ENCODE data around the gene RAB15. TPM values are rescaled to one million over a fixed set of nuclear protein-coding genes. Genes with fewer than 3 reads are reported as not detected.
A peak's percentile ranks its signal among the peaks of the same experiment; 100 is the strongest.

Gene RAB15
- total RNA-seq, 2 donors from 2014 or later: 3.2 to 7.8 TPM

GRCh38 chr14:64937821-64938193 is 34.3 kb downstream of the RAB15 start:
- Histone ChIP-seq H3K4me3 (no peak overlapping the region), H3K36me3 (peaks cover 10% of the 10 kb centered on the region), H3K27ac (no peak overlapping the region), H3K27me3 (replicated peaks; ENCODE audit: insufficient read depth) (no peaks in the 10 kb centered on the region), H3K9me3 (no peaks in the 10 kb centered on the region), H3K4me1 (ENCODE audit: control insufficient read depth in 1 of 2, low read depth in 2 of 2) (peaks cover 14 to 40% of the 10 kb centered on the region in 2 donors)
- ATAC-seq (ENCODE audit: insufficient number of reproducible peaks, low FRiP score, low read depth): no peak
- TF ChIP-seq, protein P1, sequence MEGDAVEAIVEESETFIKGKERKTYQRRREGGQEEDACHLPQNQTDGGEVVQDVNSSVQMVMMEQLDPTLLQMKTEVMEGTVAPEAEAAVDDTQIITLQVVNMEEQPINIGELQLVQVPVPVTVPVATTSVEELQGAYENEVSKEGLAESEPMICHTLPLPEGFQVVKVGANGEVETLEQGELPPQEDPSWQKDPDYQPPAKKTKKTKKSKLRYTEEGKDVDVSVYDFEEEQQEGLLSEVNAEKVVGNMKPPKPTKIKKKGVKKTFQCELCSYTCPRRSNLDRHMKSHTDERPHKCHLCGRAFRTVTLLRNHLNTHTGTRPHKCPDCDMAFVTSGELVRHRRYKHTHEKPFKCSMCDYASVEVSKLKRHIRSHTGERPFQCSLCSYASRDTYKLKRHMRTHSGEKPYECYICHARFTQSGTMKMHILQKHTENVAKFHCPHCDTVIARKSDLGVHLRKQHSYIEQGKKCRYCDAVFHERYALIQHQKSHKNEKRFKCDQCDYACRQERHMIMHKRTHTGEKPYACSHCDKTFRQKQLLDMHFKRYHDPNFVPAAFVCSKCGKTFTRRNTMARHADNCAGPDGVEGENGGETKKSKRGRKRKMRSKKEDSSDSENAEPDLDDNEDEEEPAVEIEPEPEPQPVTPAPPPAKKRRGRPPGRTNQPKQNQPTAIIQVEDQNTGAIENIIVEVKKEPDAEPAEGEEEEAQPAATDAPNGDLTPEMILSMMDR (IDR thresholded peaks at IDR 0.05): peak; percentile 39
- DNase-seq (ENCODE audit: low spot score): no peak

DNA sequence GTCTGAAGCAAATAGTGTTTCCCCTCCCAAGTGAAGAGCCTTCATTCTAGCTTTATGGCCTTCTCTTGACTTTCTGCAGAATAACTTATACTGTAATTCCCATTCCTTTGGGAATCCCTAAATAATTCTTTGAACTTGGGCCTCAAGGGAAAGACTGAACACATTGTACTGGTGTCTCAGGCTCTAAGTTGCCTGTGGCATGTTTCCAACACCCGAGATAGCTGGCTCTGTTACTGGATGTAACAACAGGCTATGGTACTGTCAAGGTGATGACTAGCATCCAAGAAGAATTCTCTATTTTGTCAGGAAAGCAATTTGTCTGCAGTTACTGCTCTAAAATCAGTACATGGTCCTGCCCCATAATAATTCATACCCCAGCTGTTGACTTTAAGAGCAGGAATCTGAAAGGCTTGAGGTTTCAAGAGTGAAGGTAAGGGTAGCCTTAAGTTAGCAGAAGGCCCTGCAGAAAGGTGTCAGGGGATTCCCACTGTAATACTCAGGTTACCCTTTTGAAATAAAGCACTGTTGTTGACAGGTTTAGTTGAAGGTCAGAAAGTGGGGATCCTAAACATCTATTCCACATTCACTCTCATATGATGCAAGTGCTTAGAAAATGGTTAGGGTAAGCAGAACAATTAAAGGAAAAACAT is 34.8 kb downstream of the RAB15 start:
- TF ChIP-seq, protein P1 (IDR thresholded peaks at IDR 0.05): no peak
- H3K9me3 ChIP-seq: no peaks in the 10 kb centered on the region
- no peak overlapping the region for H3K27ac ChIP-seq
- peaks cover 7% of the 10 kb centered on the region for H3K36me3 ChIP-seq
- no peak for DNase-seq (ENCODE audit: low spot score)
- H3K4me3 ChIP-seq: no peak overlapping the region
- ATAC-seq (ENCODE audit: insufficient number of reproducible peaks, low FRiP score, low read depth): no peak
- peaks cover 14 to 40% of the 10 kb centered on the region in 2 donors for H3K4me1 ChIP-seq (ENCODE audit: control insufficient read depth in 1 of 2, low read depth in 2 of 2)
- no peaks in the 10 kb centered on the region for H3K27me3 ChIP-seq (replicated peaks; ENCODE audit: insufficient read depth)

- Histone ChIP-seq H3K4me1 (ENCODE audit: control insufficient read depth in 1 of 2, low read depth in 2 of 2) (peaks cover 29 to 57% of the 10 kb centered on the region in 2 donors), H3K9me3 (no peaks in the 10 kb centered on the region), H3K27me3 (replicated peaks; ENCODE audit: insufficient read depth) (no peaks in the 10 kb centered on the region), H3K4me3 (no peak overlapping the region), H3K27ac (peak overlapping the region in 1 of 2 donors; percentile 17), H3K36me3 (peaks cover 4% of the 10 kb centered on the region)
- ATAC-seq (ENCODE audit: insufficient number of reproducible peaks, low FRiP score, low read depth) (no peak), DNase-seq (ENCODE audit: low spot score) (no peak)
- TF ChIP-seq, protein P1 (IDR thresholded peaks at IDR 0.05): no peak
Observed at GRCh38 chr14:64935508-64935907, 36.6 kb downstream of the RAB15 start.

DNA sequence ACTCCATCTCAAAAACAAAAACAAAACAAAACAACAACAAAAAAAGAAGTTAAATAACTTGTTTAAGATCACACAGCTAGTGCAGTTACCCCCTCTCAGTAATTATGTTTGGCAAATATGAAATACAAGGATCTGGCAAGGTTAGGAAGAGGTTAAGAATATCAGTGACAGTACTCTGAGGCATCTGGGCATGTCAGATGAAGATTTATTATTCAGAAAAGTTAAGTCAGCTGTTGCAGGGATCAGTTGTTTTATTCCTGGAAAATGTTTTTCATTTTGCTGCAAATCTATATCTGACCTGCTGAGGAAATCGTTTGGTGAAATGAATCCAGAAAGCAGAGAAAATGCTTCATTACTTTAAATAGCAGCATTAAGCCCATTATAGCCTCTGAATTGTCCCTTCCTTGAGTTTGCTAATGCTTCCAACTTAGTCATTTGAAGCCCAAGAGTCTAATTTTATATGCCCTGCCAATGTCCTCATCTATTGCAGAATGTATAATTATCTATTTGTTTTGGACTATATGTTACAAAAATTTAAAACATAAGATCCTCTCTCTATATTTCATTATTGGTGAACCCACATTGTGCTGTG is 37.7 kb downstream of the RAB15 start:
- TF ChIP-seq, protein P1 (IDR thresholded peaks at IDR 0.05): no peak
- H3K4me1 ChIP-seq (ENCODE audit: control insufficient read depth in 1 of 2, low read depth in 2 of 2): peaks cover 39 to 68% of the 10 kb centered on the region in 2 donors
- no peaks in the 10 kb centered on the region for H3K27me3 ChIP-seq (replicated peaks; ENCODE audit: insufficient read depth)
- ATAC-seq (ENCODE audit: insufficient number of reproducible peaks, low FRiP score, low read depth) (no peak), DNase-seq (ENCODE audit: low spot score) (no peak)
- no peaks in the 10 kb centered on the region for H3K9me3 ChIP-seq
- no peak overlapping the region for H3K4me3 ChIP-seq
- H3K27ac ChIP-seq: peak overlapping the region in 1 of 2 donors; percentile 15
- H3K36me3 ChIP-seq: no peaks in the 10 kb centered on the region

GRCh38 chr14:64932231-64932630 is 39.9 kb downstream of the RAB15 start:
- Histone ChIP-seq H3K9me3 (no peaks in the 10 kb centered on the region), H3K4me1 (ENCODE audit: control insufficient read depth in 1 of 2, low read depth in 2 of 2) (peaks cover 42 to 77% of the 10 kb centered on the region in 2 donors), H3K27ac (peak overlapping the region in 1 of 2 donors; percentile 66), H3K4me3 (no peak overlapping the region), H3K27me3 (replicated peaks; ENCODE audit: insufficient read depth) (no peaks in the 10 kb centered on the region), H3K36me3 (no peaks in the 10 kb centered on the region)
- no peak for ATAC-seq (ENCODE audit: insufficient number of reproducible peaks, low FRiP score, low read depth)
- TF ChIP-seq, protein P1 (IDR thresholded peaks at IDR 0.05): no peak
- DNase-seq (ENCODE audit: low spot score): no peak

All from thoracic aorta (tissue), 2 donors.